Activated naive CD4-positive, alpha-beta T cell (primary cell): Measurements from ENCODE around the gene GYS1.
A peak's percentile ranks its signal among the peaks of the same experiment; 100 is the strongest.
"Not testable (repeated sequence)": the region's sequence is repeated elsewhere in the genome, so short reads cannot be mapped to it uniquely, and the experiment has no call there.

Experiments
- DNase-seq, 4 experiments: peaks; one replicate each; lab custom pipeline; 2025; lab: John Stamatoyannopoulos, UW

The GYS1 gene

DNA sequence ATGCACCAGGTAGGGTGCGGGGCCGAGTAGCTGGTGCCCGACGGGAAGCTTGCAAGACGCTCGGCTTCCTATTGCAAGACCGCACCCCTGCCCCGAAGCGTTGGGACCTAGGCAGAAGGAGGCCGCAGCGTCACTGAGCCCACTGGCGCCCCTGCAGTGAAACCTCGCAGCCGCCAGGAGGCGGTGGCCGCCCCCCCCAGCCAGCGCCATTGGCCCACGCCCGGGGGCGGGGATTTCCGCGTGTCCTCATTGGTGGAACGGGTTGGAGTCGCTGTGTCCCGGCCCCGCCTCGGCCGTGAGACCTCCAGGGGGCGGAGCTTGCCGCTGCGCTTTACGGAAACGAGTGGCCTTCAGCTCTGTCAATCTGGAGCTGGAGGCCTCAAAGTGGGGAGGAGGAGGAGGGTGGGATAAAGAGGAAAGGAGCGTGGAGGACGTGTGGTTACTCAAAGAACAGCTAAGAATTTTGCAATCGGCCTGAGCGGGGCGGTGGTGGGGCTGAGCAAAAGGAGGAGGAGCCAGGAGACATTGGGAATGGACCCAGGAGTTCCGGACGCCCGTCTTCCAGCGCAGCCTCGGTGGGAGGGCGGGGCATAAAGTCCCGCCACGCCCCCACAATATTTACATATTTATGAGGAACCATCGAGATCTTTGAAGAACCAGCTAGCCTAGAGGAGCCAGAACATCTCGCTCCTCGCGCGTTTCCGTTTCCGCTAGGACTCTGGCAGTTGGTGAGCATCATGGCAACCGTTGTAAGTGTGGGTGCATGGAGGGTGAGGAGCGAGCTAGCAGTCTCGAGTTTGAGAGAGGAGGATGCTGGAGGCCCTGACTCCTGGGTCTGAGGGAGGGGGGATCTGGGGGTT, at the start of gene GYS1, which contains the start of gene RUVBL2:
Gene GYS1, minus strand, starts transcription at position 135 of the 860 bp plus-strand sequence. CDS start 197 bp downstream, outside the sequence.
Gene RUVBL2, plus strand, starts transcription at position 713 of the 860 bp plus-strand sequence. Its CDS starts 25 bp downstream, at position 738.
- DNase-seq = peak; percentile 96 to 99 (median 98)

DNA sequence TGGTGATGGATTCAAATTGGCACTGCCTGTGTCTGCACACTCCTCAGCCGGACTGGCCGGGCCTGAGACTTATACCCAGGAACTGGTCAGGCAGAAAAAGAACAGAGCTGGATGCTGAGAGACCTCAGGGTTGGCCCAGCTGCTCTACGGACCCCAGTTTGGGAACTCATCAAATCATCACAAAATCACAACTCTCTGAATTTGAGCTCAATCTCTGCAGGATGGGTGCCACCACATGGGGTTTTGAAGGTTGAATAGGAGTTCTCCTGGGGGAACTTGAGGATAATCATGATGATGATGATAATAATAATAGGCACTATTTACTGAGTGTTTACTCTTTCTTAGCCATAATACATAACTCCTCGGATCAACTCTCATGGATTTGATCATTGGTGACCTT, 49.6 kb upstream of the GYS1 start:
- not testable (repeated sequence) for DNase-seq

DNA sequence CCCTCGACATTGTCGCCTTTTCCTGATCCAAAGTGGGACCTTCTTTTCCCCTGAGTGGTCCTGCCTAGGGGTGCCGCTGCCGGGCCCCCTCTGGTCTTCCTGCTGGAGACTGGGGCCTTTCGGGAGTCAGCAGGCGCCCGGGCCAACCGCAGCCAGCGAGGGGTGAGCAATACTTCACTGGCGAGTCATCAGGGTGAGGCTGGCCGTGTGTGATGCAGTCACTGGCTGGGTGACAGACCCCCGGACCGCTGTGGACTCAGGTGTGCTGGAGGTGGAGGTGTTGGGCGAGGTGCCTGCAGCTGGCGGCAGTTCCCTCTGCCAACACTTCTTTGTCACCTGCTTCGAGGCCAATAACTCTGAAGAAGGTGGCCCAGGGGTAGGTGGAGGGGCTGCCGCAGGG, 49.1 kb upstream of the GYS1 start:
- DNase-seq = no peak

DNA sequence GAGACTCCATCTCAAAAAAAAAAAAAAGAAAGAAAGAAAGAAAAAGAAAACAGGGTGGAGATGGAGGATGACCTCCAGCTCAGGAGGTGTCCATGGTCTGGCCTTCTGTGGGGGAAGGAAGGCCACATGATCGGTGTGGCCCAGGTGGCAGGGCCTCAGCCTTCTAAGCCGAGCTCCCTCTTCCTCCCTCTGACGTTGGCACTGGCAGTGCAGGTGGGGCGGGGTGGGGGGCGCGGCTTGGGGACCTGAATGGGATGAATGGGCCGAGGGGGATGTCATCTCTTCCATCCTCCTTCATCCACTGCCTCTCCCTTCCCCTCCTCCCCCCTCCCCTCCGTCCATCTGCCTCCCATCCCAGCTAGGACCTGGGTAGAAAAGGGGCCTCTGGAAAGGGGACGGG, 46.6 kb upstream of the GYS1 start:
- DNase-seq = not testable (repeated sequence)

DNA sequence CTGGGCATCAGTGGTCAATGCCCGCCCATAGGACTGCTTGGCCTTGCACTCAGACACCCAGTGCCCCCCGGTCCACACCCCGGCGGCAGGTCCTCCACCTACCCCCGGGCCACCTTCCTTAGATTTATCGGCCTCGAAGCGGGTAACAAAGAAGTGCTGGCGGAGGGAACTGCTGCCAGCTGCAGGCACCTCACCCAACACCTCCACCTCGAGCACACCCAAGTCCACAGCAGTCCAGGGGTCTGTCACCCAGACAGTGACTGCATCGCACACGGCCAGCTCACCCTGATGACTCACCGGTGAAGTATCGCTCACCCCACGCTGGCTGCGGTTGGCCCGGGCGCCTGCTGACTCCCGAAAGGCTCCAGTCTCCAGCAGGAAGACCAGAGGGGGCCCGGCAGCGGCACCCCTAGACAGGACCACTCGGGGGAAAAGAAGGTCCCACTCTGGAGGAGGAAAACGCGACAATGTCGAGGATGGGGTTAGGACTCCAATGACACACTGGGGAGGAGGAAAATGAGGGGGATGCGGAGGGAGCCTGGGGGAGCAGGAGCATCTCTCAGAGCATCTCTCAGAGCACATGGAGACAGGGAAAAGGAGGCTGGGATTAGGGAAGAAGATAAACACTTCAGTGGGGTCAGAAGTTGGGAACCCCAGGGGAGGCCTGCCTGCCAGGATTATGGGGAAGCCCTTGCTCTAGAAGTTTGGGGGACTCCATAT, 45.6 kb upstream of the GYS1 start:
- not testable (repeated sequence) for DNase-seq

DNA sequence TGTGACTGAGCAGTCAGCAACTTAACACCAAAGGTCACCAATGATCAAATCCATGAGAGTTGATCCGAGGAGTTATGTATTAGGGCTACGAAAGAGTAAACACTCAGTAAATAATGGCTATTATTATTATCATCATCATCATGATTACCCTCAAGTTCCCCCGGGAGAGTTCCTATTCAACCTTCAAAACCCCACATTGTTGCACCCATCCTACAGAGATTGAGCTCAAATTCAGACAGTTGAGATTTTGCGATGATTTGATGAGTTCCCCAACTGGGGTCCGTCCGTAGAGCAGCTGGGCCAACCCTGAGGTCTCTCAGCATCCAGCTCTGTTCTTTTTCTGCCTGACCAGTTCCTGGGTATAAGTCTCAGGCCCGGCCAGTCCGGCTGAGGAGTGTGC, 45.0 kb upstream of the GYS1 start:
- DNase-seq = not testable (repeated sequence)

DNA sequence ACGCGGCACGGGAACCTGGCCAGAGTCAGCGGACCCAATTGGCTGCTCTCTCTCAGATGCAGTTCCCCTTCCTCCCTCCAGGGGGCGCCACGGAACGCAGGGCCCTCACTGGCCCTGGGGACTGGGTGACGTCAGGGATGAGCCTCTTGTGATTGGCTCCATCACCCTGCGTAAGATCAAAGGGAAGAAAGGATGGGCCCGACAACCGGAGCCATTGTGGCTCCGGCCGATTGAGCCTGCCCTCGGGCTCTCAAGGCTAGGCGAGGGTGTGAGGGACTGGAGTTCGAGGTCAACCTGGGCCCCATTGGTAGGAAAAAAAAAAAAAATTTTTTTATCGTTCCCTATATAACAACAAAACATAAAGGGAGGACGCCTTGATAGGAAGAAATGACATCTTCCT, 43.7 kb upstream of the GYS1 start, which contains the start of gene CGB1:
Gene CGB1, minus strand, starts transcription at position 81 of the 400 bp plus-strand sequence. CDS start 184 bp downstream, outside the sequence.
- peak in 1 of 4 experiments; percentile 5 for DNase-seq

DNA sequence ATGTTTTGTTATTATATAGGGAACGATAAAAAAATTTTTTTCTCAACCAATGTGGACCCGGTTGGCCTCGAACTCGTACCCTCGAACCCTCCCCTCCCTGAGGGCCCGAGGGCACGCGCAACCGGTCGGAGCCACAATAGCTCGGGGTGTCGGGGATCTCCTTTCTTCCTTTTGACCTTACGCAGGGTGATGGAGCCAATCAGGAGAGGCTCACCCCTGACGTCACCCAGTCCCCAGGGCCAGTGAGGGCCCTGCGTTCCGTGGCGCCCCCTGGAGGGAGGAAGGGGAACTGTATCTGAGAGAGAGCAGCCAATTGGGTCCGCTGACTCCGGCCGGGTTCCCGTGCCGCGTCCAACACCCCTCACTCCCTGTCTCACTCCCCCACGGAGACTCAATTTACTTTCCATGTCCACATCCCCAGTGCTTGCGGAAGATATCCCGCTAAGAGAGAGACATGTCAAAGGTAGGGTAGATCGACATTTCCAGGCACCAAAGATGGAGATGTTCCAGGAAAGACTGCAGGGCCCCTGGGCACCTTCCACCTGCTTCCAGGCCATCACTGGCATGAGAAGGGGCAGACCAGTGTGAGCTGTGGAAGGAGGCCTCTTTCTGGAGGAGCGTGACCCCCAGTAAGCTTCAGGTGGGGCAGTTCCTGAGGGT, 38.7 kb upstream of the GYS1 start, which contains the start of gene CGB2:
Gene CGB2, plus strand, starts transcription at position 249 of the 660 bp plus-strand sequence. Its CDS starts 206 bp downstream, at position 455.
- peak in 2 of 4 experiments; percentile 35 to 50 for DNase-seq

DNA sequence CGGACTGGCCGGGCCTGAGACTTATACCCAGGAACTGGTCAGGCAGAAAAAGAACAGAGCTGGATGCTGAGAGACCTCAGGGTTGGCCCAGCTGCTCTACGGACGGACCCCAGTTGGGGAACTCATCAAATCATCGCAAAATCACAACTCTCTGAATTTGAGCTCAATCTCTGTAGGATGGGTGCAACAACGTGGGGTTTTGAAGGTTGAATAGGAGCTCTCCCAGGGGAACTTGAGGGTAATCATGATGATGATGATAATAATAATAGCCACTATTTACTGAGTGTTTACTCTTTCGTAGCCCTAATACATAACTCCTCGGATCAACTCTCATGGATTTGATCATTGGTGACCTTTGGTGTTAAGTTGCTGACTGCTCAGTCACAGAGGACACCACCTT, 37.2 kb upstream of the GYS1 start:
- not testable (repeated sequence) for DNase-seq

DNA sequence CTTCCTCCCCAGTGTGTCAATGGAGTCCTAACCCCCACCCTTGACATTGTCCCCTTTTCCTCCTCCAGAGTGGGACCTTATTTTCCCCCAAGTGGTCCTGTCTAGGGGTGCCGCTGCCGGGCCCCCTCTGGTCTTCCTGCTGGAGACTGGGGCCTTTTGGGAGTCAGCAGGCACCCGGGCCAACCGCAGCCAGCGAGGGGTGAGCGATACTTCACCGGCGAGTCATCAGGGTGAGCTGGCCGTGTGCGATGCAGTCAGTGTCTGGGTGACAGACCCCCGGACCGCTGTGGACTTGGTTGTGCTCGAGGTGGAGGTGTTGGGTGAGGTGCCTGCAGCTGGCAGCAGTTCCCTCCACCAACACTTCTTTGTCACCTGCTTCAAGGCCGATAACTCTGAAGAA, 36.6 kb upstream of the GYS1 start:
- not testable (repeated sequence) for DNase-seq

DNA sequence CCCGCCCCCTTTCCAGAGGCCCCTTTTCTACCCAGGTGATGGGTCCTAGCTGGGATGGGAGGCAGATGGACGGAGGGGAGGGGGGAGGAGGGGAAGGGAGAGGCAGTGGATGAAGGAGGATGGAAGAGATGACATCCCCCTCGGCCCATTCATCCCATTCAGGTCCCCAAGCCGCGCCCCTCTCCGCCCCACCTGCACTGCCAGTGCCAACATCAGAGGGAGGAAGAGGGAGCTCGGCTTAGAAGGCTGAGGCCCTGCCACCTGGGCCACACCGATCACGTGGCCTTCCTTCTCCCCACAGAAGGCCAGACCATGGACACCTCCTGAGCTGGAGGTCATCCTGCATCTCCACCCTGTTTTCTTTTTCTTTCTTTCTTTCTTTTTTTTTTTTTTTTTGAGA, 35.6 kb upstream of the GYS1 start:
- not testable (repeated sequence) for DNase-seq

DNA sequence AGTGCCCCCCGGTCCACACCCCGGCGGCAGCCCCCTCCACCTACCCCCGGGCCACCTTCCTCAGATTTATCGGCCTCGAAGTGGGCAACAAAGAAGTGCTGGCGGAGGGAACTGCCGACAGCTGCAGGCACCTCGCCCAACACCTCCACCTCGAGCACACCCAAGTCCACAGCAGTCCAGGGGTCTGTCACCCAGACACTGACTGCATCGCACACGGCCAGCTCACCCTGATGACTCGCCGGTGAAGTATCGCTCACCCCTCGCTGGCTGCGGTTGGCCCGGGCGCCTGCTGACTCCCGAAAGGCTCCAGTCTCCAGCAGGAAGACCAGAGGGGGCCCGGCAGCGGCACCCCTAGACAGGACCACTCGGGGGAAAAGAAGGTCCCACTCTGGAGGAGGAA, 32.5 kb upstream of the GYS1 start:
- DNase-seq = not testable (repeated sequence)

DNA sequence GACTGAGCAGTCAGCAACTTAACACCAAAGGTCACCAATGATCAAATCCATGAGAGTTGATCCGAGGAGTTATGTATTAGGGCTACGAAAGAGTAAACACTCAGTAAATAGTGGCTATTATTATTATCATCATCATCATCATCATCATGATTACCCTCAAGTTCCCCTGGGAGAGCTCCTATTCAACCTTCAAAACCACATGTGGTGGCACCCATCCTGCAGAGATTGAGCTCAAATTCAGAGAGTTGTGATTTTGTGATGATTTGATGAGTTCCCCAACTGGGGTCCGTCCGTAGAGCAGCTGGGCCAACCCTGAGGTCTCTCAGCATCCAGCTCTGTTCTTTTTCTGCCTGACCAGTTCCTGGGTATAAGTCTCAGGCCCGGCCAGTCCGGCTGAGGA, 32.0 kb upstream of the GYS1 start:
- not testable (repeated sequence) for DNase-seq

DNA sequence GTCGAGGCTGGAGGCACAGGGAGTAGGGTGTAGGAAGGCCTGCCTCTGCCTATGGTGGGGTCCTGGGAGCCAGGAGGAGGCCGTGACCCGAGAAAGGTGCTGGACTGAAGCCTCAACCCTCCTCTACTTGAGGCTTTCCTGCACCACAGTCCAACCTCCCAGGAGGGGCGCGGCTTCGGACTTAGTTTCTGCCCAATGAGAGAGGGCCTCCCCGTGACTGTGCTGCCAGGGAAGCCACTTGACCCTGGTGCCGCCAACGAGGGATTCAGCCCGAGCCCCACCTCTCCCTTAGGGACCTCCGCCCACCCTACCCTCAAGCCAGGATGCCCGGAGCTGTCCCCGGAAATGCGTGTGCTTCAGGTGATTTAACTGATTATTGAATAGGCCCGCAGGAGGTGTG, 31.1 kb upstream of the GYS1 start, which contains the start of gene CGB3:
Gene CGB3, minus strand, starts transcription at position 101 of the 400 bp plus-strand sequence. CDS start 362 bp downstream, outside the sequence.
- DNase-seq = not testable (repeated sequence)

DNA sequence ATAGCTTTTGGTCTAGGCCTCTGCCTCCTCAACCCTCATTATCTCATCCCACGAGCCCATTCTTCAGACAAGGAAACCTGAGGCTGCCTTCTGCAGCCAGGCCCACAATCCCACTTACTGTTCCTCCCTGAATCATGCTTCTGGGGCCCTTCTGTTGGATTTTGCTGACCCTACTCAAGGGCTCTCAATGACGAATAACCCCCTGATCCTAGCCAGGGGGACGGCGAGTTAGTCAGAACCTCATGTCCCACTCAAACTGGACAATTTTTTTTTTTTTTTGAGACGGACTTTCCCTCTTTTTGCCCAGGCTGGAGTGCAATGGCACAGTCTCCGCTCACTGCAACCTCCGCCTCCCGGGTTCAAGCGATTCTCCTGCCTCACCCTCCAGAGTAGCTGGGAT, 29.0 kb upstream of the GYS1 start:
- DNase-seq = no peak

DNA sequence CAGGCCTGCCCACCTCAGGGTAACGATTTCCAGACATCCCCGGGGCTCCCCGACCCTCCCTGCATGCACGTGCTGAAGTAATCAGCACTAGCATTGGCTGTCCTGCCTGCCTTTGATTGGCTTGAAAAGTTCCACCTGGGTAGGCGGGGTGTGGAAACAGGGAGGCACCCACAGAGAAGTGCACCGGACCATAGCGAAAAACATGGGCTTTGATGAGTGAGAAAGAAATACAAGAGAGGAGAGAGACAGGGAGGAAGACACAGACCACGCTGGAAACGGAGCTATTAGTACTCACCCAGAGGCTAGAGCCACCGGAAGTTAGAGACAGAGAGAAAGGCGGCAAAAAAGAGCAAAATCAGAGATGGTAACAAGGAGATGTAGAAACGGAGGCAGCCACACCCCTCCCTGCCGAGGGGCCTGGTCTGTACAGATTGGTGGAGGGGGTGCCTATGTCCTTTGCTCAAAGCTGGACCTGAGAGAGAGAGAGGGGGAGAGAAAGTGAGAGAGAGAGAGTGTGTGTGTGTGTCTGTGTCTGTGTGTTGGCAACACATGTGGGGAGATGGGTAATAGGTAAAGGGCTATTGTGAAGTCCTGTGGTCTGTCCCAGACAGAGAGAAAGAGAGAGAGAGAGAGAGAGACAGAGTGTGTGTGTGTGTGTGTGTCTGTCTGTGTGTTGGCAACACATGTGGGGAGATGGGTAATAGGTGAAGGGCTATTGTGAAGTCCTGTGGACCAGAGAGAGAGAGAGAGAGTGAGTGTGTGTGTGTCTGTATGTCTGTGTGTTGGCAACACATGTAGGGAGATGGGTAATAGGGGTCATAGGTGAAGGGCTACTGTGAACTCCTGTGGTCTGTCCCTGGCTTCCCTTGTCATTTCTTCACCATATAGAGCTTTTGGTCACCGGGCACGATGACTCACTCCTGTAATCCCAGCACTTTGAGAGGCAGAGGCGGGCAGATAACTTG, 28.1 kb upstream of the GYS1 start:
- no peak for DNase-seq

DNA sequence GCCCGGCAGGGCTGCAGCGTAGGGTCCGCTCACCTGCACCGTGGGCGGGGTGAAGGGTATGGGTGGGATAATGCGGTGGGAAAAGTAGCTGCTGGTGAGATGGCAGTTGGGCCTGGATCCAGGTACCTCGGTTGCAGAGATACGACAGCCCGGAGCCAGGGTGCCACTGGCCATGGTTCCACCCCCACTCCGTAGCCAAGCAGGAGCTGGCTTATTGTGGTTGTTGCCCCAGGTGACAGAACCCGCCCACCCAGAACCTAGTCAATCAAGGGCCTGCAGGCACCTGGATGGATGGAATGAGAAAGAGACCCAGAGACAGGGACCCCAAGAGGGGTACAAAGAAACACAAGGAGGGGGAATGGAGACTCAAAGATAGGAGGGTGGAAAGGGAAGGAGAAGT, 27.2 kb upstream of the GYS1 start:
- DNase-seq = no peak

DNA sequence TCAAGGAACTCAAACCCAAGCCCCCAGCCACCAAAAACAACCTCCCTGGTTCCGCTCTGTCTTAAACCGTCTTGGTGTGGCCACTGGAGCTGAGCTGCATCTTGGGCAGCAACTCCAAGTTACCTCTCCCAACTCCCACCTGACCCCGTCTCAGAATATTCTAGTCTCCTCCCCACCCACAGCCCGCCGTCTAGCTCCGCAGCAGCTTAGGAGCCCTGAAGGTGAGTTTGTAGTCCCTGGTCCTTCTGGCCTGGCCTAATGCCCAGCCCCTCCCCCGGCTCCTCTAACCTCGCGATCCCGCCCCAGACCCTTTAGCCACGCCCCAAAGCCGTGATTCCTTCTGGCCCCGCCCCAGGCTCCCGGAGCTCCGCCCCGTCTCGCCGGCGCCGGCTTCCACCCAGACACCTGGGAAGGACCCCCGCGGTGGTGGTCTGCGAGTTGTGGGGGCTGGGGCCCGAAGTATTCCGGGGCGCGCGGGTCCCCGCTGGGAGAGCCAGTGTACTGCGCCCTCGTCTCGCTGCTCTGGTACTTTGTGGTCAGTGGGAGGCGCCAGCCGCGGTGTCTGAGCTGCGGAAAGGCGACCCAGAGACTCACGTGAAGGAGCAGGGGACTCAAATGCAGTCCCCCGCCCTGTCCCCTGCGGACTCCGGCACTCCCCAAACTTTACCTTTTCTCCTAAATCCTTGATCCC, 26.3 kb upstream of the GYS1 start:
- DNase-seq = peak in 3 of 4 experiments; percentile 24 to 55 (median 48)

DNA sequence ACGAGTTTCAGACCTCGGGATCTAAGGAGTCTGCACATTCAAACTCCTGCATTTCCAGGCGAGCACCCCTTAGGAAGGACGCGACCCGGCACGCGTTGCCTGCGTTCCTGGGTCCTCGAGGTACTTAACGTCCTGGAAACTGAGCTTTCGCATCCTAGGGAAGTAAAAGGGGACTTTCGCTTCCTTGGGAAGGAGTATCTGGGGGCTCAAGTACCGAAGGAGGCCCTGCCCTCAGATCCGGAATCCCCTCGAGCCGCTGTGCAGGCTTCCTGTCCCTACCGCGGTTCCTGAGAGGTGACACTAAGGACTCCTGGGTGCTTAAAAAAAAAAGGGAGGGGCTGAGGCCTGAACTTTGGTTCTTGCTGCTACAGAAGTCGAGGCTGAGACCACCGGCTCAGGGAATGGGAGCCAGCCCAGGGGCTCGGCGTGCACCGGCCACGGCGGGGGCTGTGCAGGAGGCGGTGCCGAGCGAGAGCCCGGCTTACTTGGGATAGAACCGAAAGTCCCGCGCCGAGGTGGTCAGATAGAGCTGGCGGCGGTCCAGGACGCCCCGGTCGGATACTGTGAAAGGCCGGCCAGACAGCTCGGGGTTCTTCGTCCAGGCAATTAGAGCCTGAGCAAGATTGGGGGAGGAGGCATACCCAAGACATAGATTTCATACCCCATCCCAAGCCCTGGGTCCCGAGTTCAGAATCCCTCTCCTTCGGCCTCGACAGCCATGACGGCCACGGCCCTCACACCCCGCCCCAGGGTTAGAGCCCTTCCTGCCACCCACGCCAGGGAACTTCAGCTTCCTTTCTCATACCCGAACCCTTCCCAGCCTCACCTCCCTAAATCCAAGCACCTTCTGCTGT, 25.5 kb upstream of the GYS1 start:
- DNase-seq = peak in 1 of 4 experiments; percentile 3
